ENCODE results near the gene BIRC3.
A peak's percentile ranks its signal among the peaks of the same experiment; 100 is the strongest.

The BIRC3 gene

GRCh38 chr11:102317099-102317767, at the start of gene BIRC3:
BIRC3 (plus strand) TSS chr11:102317484; CDS start chr11:102324510, 7,026 bp downstream.
- DNase-seq (ENCODE audit: low read depth, low spot score): peak; percentile 92

- no peak for DNase-seq (ENCODE audit: low read depth, low spot score)
Observed at GRCh38 chr11:102267609-102268008, 49.7 kb upstream of the BIRC3 start.

- DNase-seq (ENCODE audit: low read depth, low spot score): peak; percentile 76
Observed at GRCh38 chr11:102268083-102268984, 49.0 kb upstream of the BIRC3 start.

GRCh38 chr11:102268985-102269470, 48.3 kb upstream of the BIRC3 start:
- no peak for DNase-seq (ENCODE audit: low read depth, low spot score)

- no peak for DNase-seq (ENCODE audit: low read depth, low spot score)
Observed at GRCh38 chr11:102269927-102270326, 47.4 kb upstream of the BIRC3 start.

- no peak for DNase-seq (ENCODE audit: low read depth, low spot score)
Observed at GRCh38 chr11:102272047-102272824, 45.0 kb upstream of the BIRC3 start.

GRCh38 chr11:102274628-102275027, 42.7 kb upstream of the BIRC3 start:
- no peak for DNase-seq (ENCODE audit: low read depth, low spot score)

GRCh38 chr11:102276362-102276761, 40.9 kb upstream of the BIRC3 start:
- peak; percentile 78 for DNase-seq (ENCODE audit: low read depth, low spot score)

- DNase-seq (ENCODE audit: low read depth, low spot score): peak; percentile 42
Observed at GRCh38 chr11:102276783-102277182, 40.5 kb upstream of the BIRC3 start.

- peak; percentile 64 for DNase-seq (ENCODE audit: low read depth, low spot score)
Observed at GRCh38 chr11:102279641-102280170, 37.6 kb upstream of the BIRC3 start.

- no peak for DNase-seq (ENCODE audit: low read depth, low spot score)
Observed at GRCh38 chr11:102280245-102280833, 36.9 kb upstream of the BIRC3 start.

- peak; percentile 67 for DNase-seq (ENCODE audit: low read depth, low spot score)
Observed at GRCh38 chr11:102283116-102283485, 34.2 kb upstream of the BIRC3 start.

GRCh38 chr11:102284008-102284407, 33.3 kb upstream of the BIRC3 start:
- no peak for DNase-seq (ENCODE audit: low read depth, low spot score)

- DNase-seq (ENCODE audit: low read depth, low spot score): no peak
Observed at GRCh38 chr11:102286292-102286691, 31.0 kb upstream of the BIRC3 start.

GRCh38 chr11:102287964-102288724, 29.1 kb upstream of the BIRC3 start:
- DNase-seq (ENCODE audit: low read depth, low spot score): peak; percentile 85

- DNase-seq (ENCODE audit: low read depth, low spot score): no peak
Observed at GRCh38 chr11:102288725-102289083, 28.6 kb upstream of the BIRC3 start.

GRCh38 chr11:102289592-102289991, 27.7 kb upstream of the BIRC3 start:
- DNase-seq (ENCODE audit: low read depth, low spot score): peak; percentile 55

- no peak for DNase-seq (ENCODE audit: low read depth, low spot score)
Observed at GRCh38 chr11:102291831-102292230, 25.5 kb upstream of the BIRC3 start.

- no peak for DNase-seq (ENCODE audit: low read depth, low spot score)
Observed at GRCh38 chr11:102292933-102293332, 24.4 kb upstream of the BIRC3 start.

GRCh38 chr11:102293873-102294601, 23.2 kb upstream of the BIRC3 start:
- peak; percentile 63 for DNase-seq (ENCODE audit: low read depth, low spot score)
